ENCODE data around the gene ZNF609. TPM values are rescaled to one million over a fixed set of nuclear protein-coding genes. Genes with fewer than 3 reads are reported as not detected.

Gene ZNF609
- polyA plus RNA-seq, 1 donor, result 14.9 TPM

DNA sequence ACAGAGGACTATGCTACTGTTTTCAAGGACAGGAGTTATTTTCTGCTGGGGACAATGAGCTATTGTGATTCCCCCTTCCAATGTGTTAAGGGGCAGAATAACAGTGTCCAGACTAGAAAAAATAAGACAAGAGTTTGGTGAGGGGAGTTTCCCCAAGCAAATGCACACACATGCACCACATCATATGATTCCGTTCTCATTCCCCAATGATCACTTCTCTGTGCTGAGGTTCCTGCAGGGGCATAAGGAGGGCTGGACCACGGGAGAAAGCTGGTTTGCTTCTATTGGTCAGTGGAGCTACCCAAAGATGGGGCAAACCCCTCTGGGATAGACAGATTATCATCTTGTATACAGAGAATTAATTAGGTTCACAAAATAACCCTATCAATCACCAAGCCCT lies 234.4 kb downstream of the ZNF609 start:
- no peak for DNase-seq (ENCODE audit: low read depth)

DNA sequence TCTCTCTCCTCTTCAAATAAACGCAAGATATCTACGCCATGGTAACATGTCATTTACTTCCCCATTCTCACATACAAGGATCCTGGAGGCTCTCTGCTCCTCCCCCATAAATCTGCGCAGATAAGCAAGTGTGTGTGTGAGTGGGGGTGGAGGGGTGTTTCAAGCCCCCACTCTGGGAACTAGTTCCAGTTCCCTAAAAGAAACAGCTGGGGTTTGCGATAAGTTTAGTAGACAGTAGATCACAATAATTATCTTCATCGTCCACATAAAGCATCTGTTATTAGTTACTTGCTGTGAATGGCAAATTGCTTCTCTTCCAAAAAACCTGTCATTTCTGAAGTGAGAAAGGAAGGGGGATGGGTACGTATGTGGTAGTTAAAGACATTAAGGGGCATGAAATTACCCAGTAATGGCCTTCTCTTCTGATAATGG lies 235.2 kb downstream of the ZNF609 start:
- DNase-seq (ENCODE audit: low read depth), result no peak

- no peak for DNase-seq (ENCODE audit: low read depth)
Measured at GRCh38 chr15:64696481-64696880, 236.1 kb downstream of the ZNF609 start.

DNA sequence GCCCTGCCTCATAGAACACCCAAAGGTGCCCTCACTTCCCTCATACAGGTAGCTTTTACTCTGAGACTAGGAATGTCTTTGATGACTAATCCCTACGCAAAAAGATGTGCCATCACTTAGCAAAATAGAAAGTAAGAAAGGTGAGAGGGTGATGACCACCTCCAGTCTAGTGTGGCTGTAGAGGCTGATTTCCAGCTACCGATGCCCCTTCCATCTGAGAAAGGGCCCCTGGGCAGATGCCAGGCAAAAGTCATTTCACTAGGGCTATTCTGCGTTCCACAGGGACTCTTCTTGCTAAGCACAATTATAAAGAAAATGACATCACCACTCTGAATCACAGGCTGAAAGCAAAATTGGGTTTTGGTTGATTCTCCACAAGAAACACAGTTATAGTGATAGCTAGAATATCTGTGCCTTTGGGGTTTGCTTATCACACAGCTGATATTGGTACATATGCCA lies 237.6 kb downstream of the ZNF609 start:
- DNase-seq (ENCODE audit: low read depth), result no peak

GRCh38 chr15:64698823-64699222 lies 238.4 kb downstream of the ZNF609 start:
- no peak for DNase-seq (ENCODE audit: low read depth)

- DNase-seq (ENCODE audit: low read depth), result no peak
Measured at GRCh38 chr15:64699751-64700388, 239.5 kb downstream of the ZNF609 start.

- no peak for DNase-seq (ENCODE audit: low read depth)
Measured at GRCh38 chr15:64701051-64701450, 240.7 kb downstream of the ZNF609 start.

GRCh38 chr15:64701482-64702184 lies 241.3 kb downstream of the ZNF609 start:
- DNase-seq (ENCODE audit: low read depth), result no peak

GRCh38 chr15:64702816-64703631 lies 242.6 kb downstream of the ZNF609 start:
- peak; percentile 76 for DNase-seq (ENCODE audit: low read depth)

GRCh38 chr15:64703632-64703959 lies 243.2 kb downstream of the ZNF609 start:
- no peak for DNase-seq (ENCODE audit: low read depth)

DNA sequence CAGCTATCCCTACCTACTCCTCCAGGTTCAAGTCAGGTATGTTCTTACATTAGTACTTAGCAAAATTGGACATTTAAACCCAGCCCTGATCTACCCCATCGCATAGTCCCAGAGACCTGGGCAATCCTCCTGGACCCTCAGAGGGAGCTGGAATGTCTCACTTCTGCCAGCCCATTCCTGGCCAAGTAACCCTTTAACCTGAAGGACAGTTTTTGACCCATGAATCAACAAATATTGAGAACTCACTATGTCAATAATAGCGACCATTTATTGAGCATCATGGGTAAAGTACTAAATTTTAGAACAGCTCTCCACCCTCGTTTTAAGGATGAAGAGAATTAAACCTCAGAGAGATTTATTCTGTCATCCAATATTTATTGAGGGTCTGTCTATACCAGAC lies 244.6 kb downstream of the ZNF609 start:
- DNase-seq (ENCODE audit: low read depth), result no peak

DNA sequence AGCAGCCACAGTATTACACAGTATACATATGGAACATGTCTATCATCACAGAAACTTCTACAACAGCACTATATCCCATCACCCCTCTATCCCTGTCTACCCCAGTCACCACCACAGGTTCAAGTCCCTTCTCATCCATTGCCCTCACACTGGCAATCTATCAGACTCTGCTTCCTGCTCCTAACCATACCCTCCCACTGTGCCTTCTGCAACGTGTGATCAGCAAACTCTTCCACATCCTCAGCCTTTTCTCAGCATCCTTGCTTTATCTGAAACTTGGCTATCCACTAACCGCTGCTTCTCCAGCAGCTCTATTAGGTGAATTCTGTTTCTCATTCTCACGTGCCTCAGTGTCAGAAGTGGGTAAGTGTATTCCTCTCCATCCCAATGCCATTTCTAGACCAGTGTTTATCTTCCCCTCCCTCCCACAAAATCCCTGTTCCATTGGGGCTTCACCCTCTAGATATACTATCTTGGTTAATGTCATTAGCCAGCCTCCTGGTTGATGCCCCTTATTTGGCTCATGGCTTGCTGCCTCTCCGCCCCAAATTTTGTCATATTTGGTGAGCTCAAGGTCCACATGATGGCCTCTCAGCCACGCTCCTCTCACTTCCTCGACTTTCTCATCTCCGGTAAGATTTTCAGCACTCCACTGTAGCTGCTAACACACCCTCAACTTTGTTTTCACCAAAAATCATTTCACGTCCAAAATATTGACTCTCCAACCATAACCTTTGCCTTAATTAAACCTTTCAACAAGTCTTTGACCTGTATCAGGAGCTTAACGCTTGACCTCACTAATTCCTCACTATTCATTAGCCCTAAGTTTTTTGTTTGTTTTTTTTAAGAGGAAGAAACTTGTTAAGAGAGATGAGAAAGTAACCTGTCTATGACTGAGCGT lies 245.9 kb downstream of the ZNF609 start:
- DNase-seq (ENCODE audit: low read depth), result no peak

DNA sequence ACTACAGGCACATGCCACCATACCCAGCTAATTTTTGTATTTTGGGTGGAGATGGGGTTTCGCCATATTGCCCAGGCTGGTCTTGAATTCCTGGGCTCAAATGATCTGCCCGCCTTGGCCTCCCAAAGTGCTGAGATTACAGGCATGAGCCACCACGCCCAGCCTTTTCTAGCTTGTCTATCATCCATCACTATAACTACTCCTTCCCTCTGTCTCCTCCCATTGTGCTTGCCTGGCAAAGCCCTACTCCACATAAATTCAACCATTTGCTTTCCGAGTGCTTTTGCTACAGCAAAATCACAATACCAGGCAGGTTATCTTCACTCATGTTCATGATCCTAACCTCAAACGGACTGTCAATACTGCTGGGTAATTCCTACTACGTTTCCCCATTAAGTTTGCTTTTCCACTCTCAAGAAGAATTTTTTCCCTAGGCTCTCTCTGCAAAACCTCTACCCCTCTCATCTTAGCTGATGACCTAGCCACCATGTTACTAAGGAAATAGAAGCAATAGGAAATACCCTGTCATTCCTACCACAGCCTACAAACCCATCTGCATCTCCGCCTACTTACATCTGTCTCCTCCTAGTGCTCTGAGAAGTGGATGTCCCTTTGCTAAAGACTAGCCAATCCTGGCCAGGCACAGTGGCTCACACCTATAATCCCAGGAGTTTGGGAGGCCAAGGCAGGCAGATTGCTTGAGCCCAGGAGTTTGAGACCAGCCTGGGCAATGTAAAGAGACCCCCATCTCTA lies 250.5 kb downstream of the ZNF609 start:
- no peak for DNase-seq (ENCODE audit: low read depth)

- DNase-seq (ENCODE audit: low read depth), result no peak
Measured at GRCh38 chr15:64712353-64712752, 252.0 kb downstream of the ZNF609 start.

DNA sequence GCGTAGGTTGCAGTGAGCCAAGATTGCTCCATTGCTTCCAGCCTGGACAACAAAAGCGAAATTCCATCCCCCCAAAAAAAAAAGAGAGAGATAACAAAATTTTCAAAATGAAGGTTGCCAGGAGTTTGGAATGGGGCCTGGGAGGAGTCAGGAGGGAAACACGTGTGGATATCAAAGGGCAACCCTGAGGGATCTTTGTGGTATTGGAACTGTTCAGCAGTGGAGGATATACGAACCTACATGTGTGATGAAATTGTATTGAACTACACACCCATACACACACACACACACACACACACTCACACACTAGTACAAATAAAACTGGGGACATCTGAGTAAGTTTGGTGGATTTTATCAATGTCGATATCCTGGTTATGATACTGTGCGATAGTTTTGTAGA lies 253.2 kb downstream of the ZNF609 start:
- no peak for DNase-seq (ENCODE audit: low read depth)

- no peak for DNase-seq (ENCODE audit: low read depth)
Measured at GRCh38 chr15:64716452-64716851, 256.1 kb downstream of the ZNF609 start.

DNA sequence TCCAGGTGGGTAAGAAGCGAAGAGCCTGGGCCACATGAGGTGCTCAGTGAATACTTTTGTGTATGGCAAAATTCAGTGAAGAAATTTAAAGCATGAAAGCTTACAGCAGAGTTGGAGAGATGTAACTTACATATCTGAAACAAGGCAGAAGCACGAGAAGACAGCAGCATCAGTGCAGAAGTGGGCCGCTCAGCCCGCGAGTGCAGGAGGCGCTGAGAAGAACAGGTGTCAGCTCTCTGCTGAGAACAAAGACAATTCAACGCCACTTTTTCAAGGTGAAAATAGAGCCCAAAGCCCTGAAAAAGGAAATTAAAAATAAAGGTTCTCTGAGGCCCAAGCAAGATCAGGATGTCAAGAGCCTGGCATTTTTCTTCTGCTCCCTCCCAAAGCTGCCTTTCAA lies 256.8 kb downstream of the ZNF609 start:
- no peak for DNase-seq (ENCODE audit: low read depth)

GRCh38 chr15:64717735-64718495 lies 257.5 kb downstream of the ZNF609 start:
- DNase-seq (ENCODE audit: low read depth), result no peak

GRCh38 chr15:64720188-64720587 lies 259.8 kb downstream of the ZNF609 start:
- DNase-seq (ENCODE audit: low read depth), result no peak

- no peak for DNase-seq (ENCODE audit: low read depth)
Measured at GRCh38 chr15:64730151-64730550, 269.8 kb downstream of the ZNF609 start.
